SK-N-SH treated with all-trans-retinoic acid at 6 μM for 48 hours (cell line): ENCODE results near the gene DNAH3.

Experiments
- BACH2 ChIP-seq: fragments of 250-450 bp; sonication (Bioruptor Pico); IDR thresholded peaks from 2 replicates; pipeline ENCODE4 v1.9.0; 2021; ENCODE audit warnings: mild to moderate bottlenecking, borderline replicate concordance
- ESRRG ChIP-seq: fragments of 250-450 bp; sonication (Bioruptor Pico); IDR thresholded peaks from 2 replicates; pipeline ENCODE4 v1.6.1; 2021; ENCODE audit warnings: mild to moderate bottlenecking
- PPARA ChIP-seq: fragments of 250-450 bp; sonication (Bioruptor Pico); IDR thresholded peaks from 2 replicates; pipeline ENCODE4 v1.5.0; 2020; ENCODE audit warnings: mild to moderate bottlenecking, borderline replicate concordance
- RARB ChIP-seq: fragments of 250-450 bp; sonication (Bioruptor Pico); IDR thresholded peaks from 2 replicates; pipeline ENCODE4 v1.8.0; 2021; ENCODE audit warnings: mild to moderate bottlenecking, moderate library complexity
- SNAI2 ChIP-seq: fragments of 250-450 bp; sonication (Bioruptor Pico); IDR thresholded peaks from 2 replicates; pipeline ENCODE4 v1.5.0; 2020; ENCODE audit warnings: mild to moderate bottlenecking, moderate library complexity
- TCF4 ChIP-seq: fragments of 250-450 bp; sonication (Bioruptor Pico); IDR thresholded peaks from 2 replicates; pipeline ENCODE4 v1.8.0; 2021; ENCODE audit warnings: mild to moderate bottlenecking, moderate library complexity, borderline replicate concordance
- TOX ChIP-seq: fragments of 250-450 bp; sonication (Bioruptor Pico); IDR thresholded peaks from 2 replicates; pipeline ENCODE4 v1.8.0; 2021; ENCODE audit warnings: mild to moderate bottlenecking, moderate library complexity, borderline replicate concordance
- ZNF70 ChIP-seq: fragments of 450-650 bp; formaldehyde crosslinking; IDR thresholded peaks from 2 replicates; pipeline ENCODE4 v1.5.0; 2020; ENCODE audit warnings: mild to moderate bottlenecking, moderate library complexity
- ZNF8 ChIP-seq: fragments of 450-650 bp; formaldehyde crosslinking; IDR thresholded peaks from 2 replicates; pipeline ENCODE4 v1.5.0; 2020; ENCODE audit warnings: mild to moderate bottlenecking, moderate library complexity
- TF ChIP-seq, protein P1 (sequence below): fragments of 250-450 bp; sonication (Bioruptor Pico); IDR thresholded peaks from 2 replicates; pipeline ENCODE4 v1.8.0; 2020; ENCODE audit warnings: mild to moderate bottlenecking, moderate library complexity, borderline replicate concordance
- TF ChIP-seq, protein P2 (sequence below): fragments of 250-450 bp; sonication (Bioruptor Pico); IDR thresholded peaks from 2 replicates; pipeline ENCODE4 v1.5.1; 2020; ENCODE audit warnings: low read depth, mild to moderate bottlenecking, moderate library complexity
- TF ChIP-seq, protein P3 (sequence below): fragments of 250-450 bp; sonication (Bioruptor Pico); IDR thresholded peaks from 2 replicates; pipeline ENCODE4 v1.5.1; 2021; ENCODE audit warnings: mild to moderate bottlenecking, moderate library complexity
- TF ChIP-seq, protein P4 (sequence below): fragments of 250-450 bp; sonication (Bioruptor Pico); IDR thresholded peaks from 2 replicates; pipeline ENCODE4 v1.8.0; 2021; ENCODE audit warnings: low read depth, mild to moderate bottlenecking, moderate library complexity, borderline replicate concordance

DNA sequence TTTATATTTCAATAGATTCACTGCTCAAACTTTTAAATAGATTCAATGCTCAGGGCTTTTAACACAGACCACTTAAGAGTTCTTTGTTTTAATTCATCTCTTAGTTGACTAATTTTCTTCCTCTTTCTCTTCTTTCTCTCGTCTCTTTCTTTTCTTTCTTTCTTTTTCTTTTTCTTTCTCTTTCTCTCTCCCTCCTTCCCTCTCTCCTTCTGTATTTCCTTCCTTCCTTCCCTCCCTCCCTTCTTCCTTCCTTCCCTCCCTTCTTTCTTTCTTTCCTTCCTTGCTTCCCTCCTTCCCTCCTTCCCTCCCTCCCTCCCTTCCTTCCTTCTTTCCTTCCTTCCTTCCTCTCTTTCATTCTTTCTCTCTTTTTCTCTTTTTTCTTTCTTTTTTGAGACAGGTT is 145.6 kb downstream of the DNAH3 start:
- TF ChIP-seq PPARA (CRISPR knock-in tag), result no peak
- TF ChIP-seq, protein P1, sequence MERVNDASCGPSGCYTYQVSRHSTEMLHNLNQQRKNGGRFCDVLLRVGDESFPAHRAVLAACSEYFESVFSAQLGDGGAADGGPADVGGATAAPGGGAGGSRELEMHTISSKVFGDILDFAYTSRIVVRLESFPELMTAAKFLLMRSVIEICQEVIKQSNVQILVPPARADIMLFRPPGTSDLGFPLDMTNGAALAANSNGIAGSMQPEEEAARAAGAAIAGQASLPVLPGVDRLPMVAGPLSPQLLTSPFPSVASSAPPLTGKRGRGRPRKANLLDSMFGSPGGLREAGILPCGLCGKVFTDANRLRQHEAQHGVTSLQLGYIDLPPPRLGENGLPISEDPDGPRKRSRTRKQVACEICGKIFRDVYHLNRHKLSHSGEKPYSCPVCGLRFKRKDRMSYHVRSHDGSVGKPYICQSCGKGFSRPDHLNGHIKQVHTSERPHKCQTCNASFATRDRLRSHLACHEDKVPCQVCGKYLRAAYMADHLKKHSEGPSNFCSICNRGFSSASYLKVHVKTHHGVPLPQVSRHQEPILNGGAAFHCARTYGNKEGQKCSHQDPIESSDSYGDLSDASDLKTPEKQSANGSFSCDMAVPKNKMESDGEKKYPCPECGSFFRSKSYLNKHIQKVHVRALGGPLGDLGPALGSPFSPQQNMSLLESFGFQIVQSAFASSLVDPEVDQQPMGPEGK (CRISPR knock-in tag), result no peak
- no peak for TF ChIP-seq ZNF70
- no peak for TF ChIP-seq SNAI2 (CRISPR knock-in tag)
- TF ChIP-seq, protein P2, sequence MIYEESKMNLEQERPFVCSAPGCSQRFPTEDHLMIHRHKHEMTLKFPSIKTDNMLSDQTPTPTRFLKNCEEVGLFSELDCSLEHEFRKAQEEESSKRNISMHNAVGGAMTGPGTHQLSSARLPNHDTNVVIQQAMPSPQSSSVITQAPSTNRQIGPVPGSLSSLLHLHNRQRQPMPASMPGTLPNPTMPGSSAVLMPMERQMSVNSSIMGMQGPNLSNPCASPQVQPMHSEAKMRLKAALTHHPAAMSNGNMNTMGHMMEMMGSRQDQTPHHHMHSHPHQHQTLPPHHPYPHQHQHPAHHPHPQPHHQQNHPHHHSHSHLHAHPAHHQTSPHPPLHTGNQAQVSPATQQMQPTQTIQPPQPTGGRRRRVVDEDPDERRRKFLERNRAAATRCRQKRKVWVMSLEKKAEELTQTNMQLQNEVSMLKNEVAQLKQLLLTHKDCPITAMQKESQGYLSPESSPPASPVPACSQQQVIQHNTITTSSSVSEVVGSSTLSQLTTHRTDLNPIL (CRISPR knock-in tag), result no peak
- no peak for TF ChIP-seq TOX (CRISPR knock-in tag)
- no peak for TF ChIP-seq TCF4 (CRISPR knock-in tag)
- TF ChIP-seq ESRRG (CRISPR knock-in tag), result no peak
- TF ChIP-seq RARB (CRISPR knock-in tag), result no peak
- TF ChIP-seq, protein P3, sequence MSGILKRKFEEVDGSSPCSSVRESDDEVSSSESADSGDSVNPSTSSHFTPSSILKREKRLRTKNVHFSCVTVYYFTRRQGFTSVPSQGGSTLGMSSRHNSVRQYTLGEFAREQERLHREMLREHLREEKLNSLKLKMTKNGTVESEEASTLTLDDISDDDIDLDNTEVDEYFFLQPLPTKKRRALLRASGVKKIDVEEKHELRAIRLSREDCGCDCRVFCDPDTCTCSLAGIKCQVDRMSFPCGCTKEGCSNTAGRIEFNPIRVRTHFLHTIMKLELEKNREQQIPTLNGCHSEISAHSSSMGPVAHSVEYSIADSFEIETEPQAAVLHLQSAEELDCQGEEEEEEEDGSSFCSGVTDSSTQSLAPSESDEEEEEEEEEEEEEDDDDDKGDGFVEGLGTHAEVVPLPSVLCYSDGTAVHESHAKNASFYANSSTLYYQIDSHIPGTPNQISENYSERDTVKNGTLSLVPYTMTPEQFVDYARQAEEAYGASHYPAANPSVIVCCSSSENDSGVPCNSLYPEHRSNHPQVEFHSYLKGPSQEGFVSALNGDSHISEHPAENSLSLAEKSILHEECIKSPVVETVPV (CRISPR knock-in tag), result no peak
- TF ChIP-seq BACH2 (CRISPR knock-in tag), result no peak
- TF ChIP-seq, protein P4, sequence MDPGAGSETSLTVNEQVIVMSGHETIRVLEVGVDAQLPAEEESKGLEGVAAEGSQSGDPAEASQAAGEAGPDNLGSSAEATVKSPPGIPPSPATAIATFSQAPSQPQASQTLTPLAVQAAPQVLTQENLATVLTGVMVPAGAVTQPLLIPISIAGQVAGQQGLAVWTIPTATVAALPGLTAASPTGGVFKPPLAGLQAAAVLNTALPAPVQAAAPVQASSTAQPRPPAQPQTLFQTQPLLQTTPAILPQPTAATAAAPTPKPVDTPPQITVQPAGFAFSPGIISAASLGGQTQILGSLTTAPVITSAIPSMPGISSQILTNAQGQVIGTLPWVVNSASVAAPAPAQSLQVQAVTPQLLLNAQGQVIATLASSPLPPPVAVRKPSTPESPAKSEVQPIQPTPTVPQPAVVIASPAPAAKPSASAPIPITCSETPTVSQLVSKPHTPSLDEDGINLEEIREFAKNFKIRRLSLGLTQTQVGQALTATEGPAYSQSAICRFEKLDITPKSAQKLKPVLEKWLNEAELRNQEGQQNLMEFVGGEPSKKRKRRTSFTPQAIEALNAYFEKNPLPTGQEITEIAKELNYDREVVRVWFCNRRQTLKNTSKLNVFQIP, result no peak
- TF ChIP-seq ZNF8 (CRISPR knock-in tag), result no peak
